Measurements from ENCODE around the gene TRERF1. TPM values are rescaled to one million over a fixed set of nuclear protein-coding genes. Genes with fewer than 3 reads are reported as not detected.

Gene TRERF1
- total RNA-seq, 1 experiment from 2014 or later: 14.5 TPM

- no peaks in the 10 kb centered on the region for H4K20me1 ChIP-seq (ENCODE audit: insufficient read depth)
- no peak for DNase-seq
- H3K9me2 ChIP-seq (ENCODE audit: insufficient read depth): no peaks in the 10 kb centered on the region
- H3K27me3 ChIP-seq (ENCODE audit: insufficient read depth, low read depth): no peaks in the 10 kb centered on the region
- H3F3A ChIP-seq (ENCODE audit: insufficient read depth, low read depth): peaks cover 34% of the 10 kb centered on the region
- no peaks in the 10 kb centered on the region for H3K9me3 ChIP-seq (ENCODE audit: insufficient read depth, low read depth)
- TF ChIP-seq CTCF (conservative IDR thresholded peaks at IDR 0.05) (no peak), EZH2 (IDR thresholded peaks at IDR 0.05; ENCODE audit: low read depth) (no peak)
- ChIA-PET POLR2A (ENCODE audit: unreplicated experiment) (interaction anchor here (0.5 kb wide), 1 partner anchor 30 kb away, joined by 3 read pairs; no protein-coding TSS in a partner anchor), CTCF (no interaction called here)
- peaks cover 16% of the 10 kb centered on the region; the same call in 1 of the 2 replicates for H3K79me2 ChIP-seq (ENCODE audit: low read depth)
- H3K4me2 ChIP-seq: peak overlapping the region; percentile 32; the same call in 1 of the 2 replicates
- H3K4me3 ChIP-seq: no peak overlapping the region
- intact Hi-C loops (cut with micrococcal nuclease; ENCODE audit: unreplicated experiment): no loop called here
- H2AFZ ChIP-seq: no peak overlapping the region
- peak overlapping the region; percentile 38 for H3K27ac ChIP-seq
- BruUV-seq (replicated peaks): no TSS peak
- no peaks in the 10 kb centered on the region for H3K36me3 ChIP-seq (ENCODE audit: low read depth)
- H3K4me1 ChIP-seq (replicated peaks; ENCODE audit: insufficient read depth): peaks cover 64% of the 10 kb centered on the region
Measured at GRCh38 chr6:42300185-42300584, 151.5 kb downstream of the TRERF1 start.

GRCh38 chr6:42297661-42298060 lies 154.1 kb downstream of the TRERF1 start:
- H3K4me2 ChIP-seq: peak overlapping the region; percentile 57
- no TSS peak for BruUV-seq (replicated peaks)
- H3K4me3 ChIP-seq: no peak overlapping the region
- H3K36me3 ChIP-seq (ENCODE audit: low read depth): no peaks in the 10 kb centered on the region
- intact Hi-C loops (cut with micrococcal nuclease; ENCODE audit: unreplicated experiment): loop anchor here (10.0 kb wide), 1 partner anchor 73 kb away; no protein-coding TSS in a partner anchor
- ChIA-PET CTCF (no interaction called here), POLR2A (ENCODE audit: unreplicated experiment) (interaction anchor here (0.6 kb wide), 1 partner anchor 258 kb away, joined by 3 read pairs; no protein-coding TSS in a partner anchor)
- H4K20me1 ChIP-seq (ENCODE audit: insufficient read depth): no peaks in the 10 kb centered on the region
- peaks cover 82% of the 10 kb centered on the region for H3K4me1 ChIP-seq (replicated peaks; ENCODE audit: insufficient read depth)
- DNase-seq: no peak
- no peaks in the 10 kb centered on the region for H3K27me3 ChIP-seq (ENCODE audit: insufficient read depth, low read depth)
- H3F3A ChIP-seq (ENCODE audit: insufficient read depth, low read depth): peaks cover 51% of the 10 kb centered on the region
- H3K9me3 ChIP-seq (ENCODE audit: insufficient read depth, low read depth): no peaks in the 10 kb centered on the region
- TF ChIP-seq CTCF (conservative IDR thresholded peaks at IDR 0.05) (no peak), EZH2 (IDR thresholded peaks at IDR 0.05; ENCODE audit: low read depth) (no peak)
- peak overlapping the region; percentile 91 for H3K27ac ChIP-seq
- no peak overlapping the region for H2AFZ ChIP-seq
- no peaks in the 10 kb centered on the region for H3K9me2 ChIP-seq (ENCODE audit: insufficient read depth)
- peaks cover 27% of the 10 kb centered on the region for H3K79me2 ChIP-seq (ENCODE audit: low read depth)

- Histone ChIP-seq H3K79me2 (ENCODE audit: low read depth) (peaks cover 31% of the 10 kb centered on the region), H3F3A (ENCODE audit: insufficient read depth, low read depth) (peaks cover 57% of the 10 kb centered on the region), H3K9me2 (ENCODE audit: insufficient read depth) (no peaks in the 10 kb centered on the region), H4K20me1 (ENCODE audit: insufficient read depth) (no peaks in the 10 kb centered on the region), H3K27ac (peak overlapping the region; percentile 91), H3K4me2 (peak overlapping the region; percentile 57), H2AFZ (no peak overlapping the region), H3K36me3 (ENCODE audit: low read depth) (no peaks in the 10 kb centered on the region), H3K9me3 (ENCODE audit: insufficient read depth, low read depth) (no peaks in the 10 kb centered on the region), H3K4me1 (replicated peaks; ENCODE audit: insufficient read depth) (peaks cover 84% of the 10 kb centered on the region), H3K4me3 (no peak overlapping the region), H3K27me3 (ENCODE audit: insufficient read depth, low read depth) (no peaks in the 10 kb centered on the region)
- BruUV-seq (replicated peaks): no TSS peak
- ChIA-PET CTCF (no interaction called here), POLR2A (ENCODE audit: unreplicated experiment) (interaction anchor here (0.5 kb wide), 1 partner anchor 35 kb away, joined by 3 read pairs; no protein-coding TSS in a partner anchor)
- intact Hi-C loops (cut with micrococcal nuclease; ENCODE audit: unreplicated experiment): loop anchor here (10.0 kb wide), 1 partner anchor 72 kb away; no protein-coding TSS in a partner anchor
- DNase-seq: no peak
- TF ChIP-seq CTCF (conservative IDR thresholded peaks at IDR 0.05) (no peak), EZH2 (IDR thresholded peaks at IDR 0.05; ENCODE audit: low read depth) (no peak)
Measured at GRCh38 chr6:42296614-42297013, 155.1 kb downstream of the TRERF1 start.
